Effector memory CD8-positive, alpha-beta T cell (primary cell): ENCODE measurements around the gene SH2D3C.
A peak's percentile ranks its signal among the peaks of the same experiment; 100 is the strongest.

Experiments
- ATAC-seq: fragments of 150-1000 bp; cut with Tn5 transposase; replicated peaks from 2 replicates; pipeline ENCODE4 v1.10.0; 2021; ENCODE audit warnings: mild to moderate bottlenecking, moderate library complexity
- DNase-seq, 3 experiments: peaks; one replicate each; pipeline ENCODE4 v3.0.0; 2021
- H3K27ac Mint-ChIP-seq, 2 donors: one replicate each; pipeline ENCODE4 v1.8.0; 2022; ENCODE audit warnings: mild to moderate bottlenecking in 2 of 2, mixed read lengths in 2 of 2, moderate library complexity in 2 of 2
- H3K27me3 Mint-ChIP-seq, 2 donors: one replicate each; pipeline ENCODE4 v1.8.0; 2022; ENCODE audit warnings: mixed read lengths in 2 of 2
- H3K36me3 Mint-ChIP-seq: one replicate; pipeline ENCODE4 v1.8.0; 2022; ENCODE audit warnings: mild to moderate bottlenecking, moderate library complexity, mixed read lengths; ENCODE audit not compliant: insufficient read depth
- H3K4me1 Mint-ChIP-seq, 2 donors: one replicate each; pipeline ENCODE4 v1.8.0; 2022; ENCODE audit warnings: low read depth in 2 of 2, mixed read lengths in 2 of 2
- H3K4me3 Mint-ChIP-seq, 2 donors: one replicate each; pipeline ENCODE4 v1.8.0; 2022; ENCODE audit warnings: mild to moderate bottlenecking in 2 of 2, mixed read lengths in 2 of 2, moderate library complexity in 2 of 2
- H3K9me3 Mint-ChIP-seq, 2 donors: one replicate each; pipeline ENCODE4 v1.8.0; 2022; ENCODE audit warnings: mixed read lengths in 2 of 2

Gene SH2D3C

GRCh38 chr9:127812936-127813675, 34.6 kb upstream of the SH2D3C start:
- peak overlapping the region; percentile 31 to 53 for H3K27ac Mint-ChIP-seq
- H3K9me3 Mint-ChIP-seq = no peaks in the 10 kb centered on the region
- peaks cover 3% of the 10 kb centered on the region in 2 donors for H3K4me1 Mint-ChIP-seq
- H3K36me3 Mint-ChIP-seq = peaks cover 49% of the 10 kb centered on the region
- no peak overlapping the region for H3K4me3 Mint-ChIP-seq
- ATAC-seq (no peak), DNase-seq (no peak)
- no peaks in the 10 kb centered on the region for H3K27me3 Mint-ChIP-seq

- no peak overlapping the region for H3K27ac Mint-ChIP-seq
- no peaks in the 10 kb centered on the region for H3K9me3 Mint-ChIP-seq
- DNase-seq (no peak), ATAC-seq (no peak)
- H3K36me3 Mint-ChIP-seq = peaks cover 58% of the 10 kb centered on the region
- H3K4me3 Mint-ChIP-seq = no peak overlapping the region
- H3K4me1 Mint-ChIP-seq = peaks cover 0 to 5% of the 10 kb centered on the region in 2 donors
- no peaks in the 10 kb centered on the region for H3K27me3 Mint-ChIP-seq
Observed at GRCh38 chr9:127812011-127812410, 33.5 kb upstream of the SH2D3C start.

- Mint-ChIP-seq H3K4me3 (no peak overlapping the region), H3K9me3 (no peaks in the 10 kb centered on the region), H3K36me3 (peaks cover 61% of the 10 kb centered on the region), H3K4me1 (peaks cover 0 to 7% of the 10 kb centered on the region in 2 donors), H3K27me3 (no peaks in the 10 kb centered on the region), H3K27ac (no peak overlapping the region)
- no peak for ATAC-seq
- DNase-seq = no peak
Observed at GRCh38 chr9:127810378-127811187, 32.1 kb upstream of the SH2D3C start.

GRCh38 chr9:127809540-127810377, 31.3 kb upstream of the SH2D3C start:
- peak overlapping the region in 1 of 2 donors; percentile 55 for H3K27ac Mint-ChIP-seq
- H3K4me1 Mint-ChIP-seq = peaks cover 0 to 7% of the 10 kb centered on the region in 2 donors
- peaks cover 61% of the 10 kb centered on the region for H3K36me3 Mint-ChIP-seq
- H3K27me3 Mint-ChIP-seq = no peaks in the 10 kb centered on the region
- no peak overlapping the region for H3K4me3 Mint-ChIP-seq
- ATAC-seq (peak; percentile 45), DNase-seq (no peak)
- no peaks in the 10 kb centered on the region for H3K9me3 Mint-ChIP-seq

- peak; percentile 51 for ATAC-seq
- no peak for DNase-seq
Observed at GRCh38 chr9:127809002-127809539, 30.6 kb upstream of the SH2D3C start.

GRCh38 chr9:127808347-127809001, 30.0 kb upstream of the SH2D3C start:
- Mint-ChIP-seq H3K27me3 (no peaks in the 10 kb centered on the region), H3K4me1 (peaks cover 4 to 16% of the 10 kb centered on the region in 2 donors), H3K36me3 (peaks cover 58% of the 10 kb centered on the region), H3K27ac (peak overlapping the region in 1 of 2 donors; percentile 55), H3K4me3 (no peak overlapping the region), H3K9me3 (no peaks in the 10 kb centered on the region)
- ATAC-seq (no peak), DNase-seq (no peak)

More at GRCh38 chr9:127809002-127809539, 30.6 kb upstream of the SH2D3C start:
- Mint-ChIP-seq H3K27ac (peak overlapping the region in 1 of 2 donors; percentile 55), H3K9me3 (no peaks in the 10 kb centered on the region), H3K27me3 (no peaks in the 10 kb centered on the region), H3K36me3 (peaks cover 59% of the 10 kb centered on the region), H3K4me1 (peaks cover 0 to 11% of the 10 kb centered on the region in 2 donors), H3K4me3 (no peak overlapping the region)

GRCh38 chr9:127806871-127807270, 28.4 kb upstream of the SH2D3C start:
- ATAC-seq = no peak
- Mint-ChIP-seq H3K36me3 (peaks cover 58% of the 10 kb centered on the region), H3K27me3 (no peaks in the 10 kb centered on the region), H3K27ac (peak overlapping the region; percentile 51 to 93), H3K4me1 (peaks cover 9 to 24% of the 10 kb centered on the region in 2 donors), H3K4me3 (no peak overlapping the region), H3K9me3 (no peaks in the 10 kb centered on the region)
- DNase-seq = no peak

- peaks cover 9 to 24% of the 10 kb centered on the region in 2 donors for H3K4me1 Mint-ChIP-seq
- H3K9me3 Mint-ChIP-seq = no peaks in the 10 kb centered on the region
- peak overlapping the region in 1 of 2 donors; percentile 93 for H3K27ac Mint-ChIP-seq
- no peaks in the 10 kb centered on the region for H3K27me3 Mint-ChIP-seq
- no peak for DNase-seq
- H3K4me3 Mint-ChIP-seq = no peak overlapping the region
- peaks cover 47% of the 10 kb centered on the region for H3K36me3 Mint-ChIP-seq
- ATAC-seq = no peak
Observed at GRCh38 chr9:127805620-127806019, 27.2 kb upstream of the SH2D3C start.

- H3K27me3 Mint-ChIP-seq = no peaks in the 10 kb centered on the region
- DNase-seq = no peak
- peak; percentile 18 for ATAC-seq
- peak overlapping the region; percentile 95 to 96 for H3K4me3 Mint-ChIP-seq
- H3K9me3 Mint-ChIP-seq = no peaks in the 10 kb centered on the region
- H3K36me3 Mint-ChIP-seq = peaks cover 40% of the 10 kb centered on the region
- H3K4me1 Mint-ChIP-seq = peaks cover 9 to 24% of the 10 kb centered on the region in 2 donors
- H3K27ac Mint-ChIP-seq = peak overlapping the region; percentile 97
Observed at GRCh38 chr9:127803507-127804352, 25.3 kb upstream of the SH2D3C start.

- Mint-ChIP-seq H3K9me3 (no peaks in the 10 kb centered on the region), H3K27me3 (no peaks in the 10 kb centered on the region), H3K4me3 (peak within 1 kb of the TSS; percentile 95 to 96), H3K36me3 (peaks cover 33% of the 10 kb centered on the region), H3K4me1 (peaks cover 9 to 24% of the 10 kb centered on the region in 2 donors), H3K27ac (peak within 1 kb of the TSS; percentile 97)
- DNase-seq = peak; percentile 70 to 73 (median 70)
- ATAC-seq = peak; percentile 81
Observed at GRCh38 chr9:127802576-127803443, 24.3 kb upstream of the SH2D3C start, which contains the start of gene FPGS. Gene FPGS (plus strand): TSS chr9:127802882. CDS start chr9:127802925, 43 bp downstream.

- Mint-ChIP-seq H3K36me3 (peaks cover 26% of the 10 kb centered on the region), H3K4me3 (peak overlapping the region; percentile 95 to 96), H3K27ac (peak overlapping the region; percentile 97), H3K27me3 (no peaks in the 10 kb centered on the region), H3K9me3 (no peaks in the 10 kb centered on the region), H3K4me1 (peaks cover 10 to 27% of the 10 kb centered on the region in 2 donors)
- no peak for DNase-seq
- no peak for ATAC-seq
Observed at GRCh38 chr9:127801955-127802575, 23.6 kb upstream of the SH2D3C start.
